Suppressor macrophage treated with lipopolysaccharide for 4 hours (primary cell): ENCODE measurements around the gene SYCE1.

Experiments
- DNase-seq: peaks from one replicate; pipeline ENCODE4 v3.0.0-alpha.2; 2020

SYCE1 gene

GRCh38 chr10:133511408-133511807, 54.0 kb downstream of the SYCE1 start:
- no peak for DNase-seq

- DNase-seq, result no peak
These were observed 55.7 kb downstream of the SYCE1 start for GRCh38 chr10:133509700-133510099.
